Dermis lymphatic vessel endothelial cell (primary cell): ENCODE results near the gene HPD. TPM values are rescaled to one million over a fixed set of nuclear protein-coding genes. Genes with fewer than 3 reads are reported as not detected.

Experiments used
- total RNA-seq: library from RNA; depleted of rRNA; stranded (reverse); fragments of >200 nt; gene quantifications from 2 replicates; pipeline ENCODE4 v1.2.1, GENCODE V29; 2014

HPD gene
- total RNA-seq: not detected in 2 replicates

DNA sequence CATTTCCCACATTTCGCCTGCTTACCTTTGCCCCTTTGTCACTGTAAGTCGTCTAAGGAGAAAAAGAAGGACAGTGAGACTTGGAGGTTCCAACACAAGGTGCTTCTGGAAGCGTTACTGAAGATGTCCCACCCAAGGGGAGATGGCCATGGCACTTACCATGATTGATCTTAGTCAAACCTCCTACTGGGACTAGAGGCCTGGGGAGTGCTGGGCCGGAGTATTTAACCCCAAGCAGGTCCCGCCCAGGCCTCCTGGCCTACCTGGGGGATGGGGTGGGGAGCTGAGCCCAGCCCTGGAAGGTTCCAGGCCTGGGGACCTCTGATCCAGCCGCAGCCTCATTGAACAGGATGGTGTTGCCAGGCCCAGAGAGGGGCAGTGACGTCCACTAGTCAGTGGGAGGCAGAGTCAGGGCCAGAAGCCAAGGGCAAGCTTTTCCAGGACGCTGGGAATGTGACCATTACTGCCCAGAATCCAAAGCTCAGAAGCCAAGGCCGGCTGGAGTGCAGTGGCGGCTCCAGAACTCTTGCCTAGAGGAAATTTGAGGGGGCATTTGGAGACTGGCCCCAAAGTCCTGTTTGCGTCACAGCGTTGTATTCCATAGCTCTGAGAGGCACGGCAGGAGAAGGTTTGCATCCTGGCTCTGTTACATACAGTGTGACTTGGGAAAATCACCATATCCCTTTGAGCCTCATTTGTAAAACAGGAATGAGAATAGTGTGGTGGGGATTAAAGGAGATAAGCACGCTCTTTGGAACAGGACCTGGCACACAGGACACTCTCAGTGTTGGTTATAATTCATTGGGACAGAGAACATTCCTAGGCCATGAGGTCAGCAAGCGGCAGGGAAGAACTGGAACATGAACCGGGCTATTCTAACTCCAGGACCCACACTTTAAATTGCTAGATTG, at the start of gene HPD:
Gene HPD, minus strand, starts transcription at position 198 of the 911 bp plus-strand sequence. Its CDS starts 36 bp downstream, at position 162.

DNA sequence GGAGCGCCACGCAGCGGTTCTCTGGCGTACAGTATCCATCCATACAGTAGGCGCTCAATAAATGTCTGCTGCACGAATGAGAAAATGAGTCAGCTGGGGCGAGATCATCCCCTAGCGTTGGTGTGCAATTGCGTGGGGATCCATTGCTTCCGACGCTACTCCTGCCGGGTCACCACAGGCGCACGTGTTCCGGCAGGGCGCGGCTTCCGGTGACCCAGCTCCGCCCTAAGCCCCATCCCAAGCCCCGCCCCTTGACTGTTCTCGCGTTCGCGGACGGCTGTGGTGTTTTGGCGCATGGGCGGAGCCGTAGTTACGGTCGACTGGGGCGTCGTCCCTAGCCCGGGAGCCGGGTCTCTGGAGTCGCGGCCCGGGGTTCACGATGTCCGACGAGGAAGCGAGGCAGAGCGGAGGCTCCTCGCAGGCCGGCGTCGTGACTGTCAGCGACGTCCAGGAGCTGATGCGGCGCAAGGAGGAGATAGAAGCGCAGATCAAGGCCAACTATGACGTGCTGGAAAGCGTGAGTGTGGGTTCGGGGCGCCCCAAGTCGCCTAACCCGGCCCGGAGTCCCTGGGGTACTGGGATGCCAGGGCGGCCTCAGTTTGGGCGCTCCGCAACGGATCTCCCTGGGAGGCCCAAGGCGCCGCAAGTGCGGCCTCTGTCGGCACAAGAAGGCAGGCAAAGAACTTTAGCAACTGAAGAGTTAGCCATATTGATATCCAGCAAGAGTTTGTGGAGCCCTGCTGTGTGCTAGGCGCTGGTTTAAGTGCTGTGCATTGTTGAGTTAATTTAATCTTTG, 30.0 kb upstream of the HPD start, which contains the start of gene PSMD9:
Gene PSMD9, plus strand, starts transcription at position 313 of the 796 bp plus-strand sequence. Its CDS starts 67 bp downstream, at position 380.

DNA sequence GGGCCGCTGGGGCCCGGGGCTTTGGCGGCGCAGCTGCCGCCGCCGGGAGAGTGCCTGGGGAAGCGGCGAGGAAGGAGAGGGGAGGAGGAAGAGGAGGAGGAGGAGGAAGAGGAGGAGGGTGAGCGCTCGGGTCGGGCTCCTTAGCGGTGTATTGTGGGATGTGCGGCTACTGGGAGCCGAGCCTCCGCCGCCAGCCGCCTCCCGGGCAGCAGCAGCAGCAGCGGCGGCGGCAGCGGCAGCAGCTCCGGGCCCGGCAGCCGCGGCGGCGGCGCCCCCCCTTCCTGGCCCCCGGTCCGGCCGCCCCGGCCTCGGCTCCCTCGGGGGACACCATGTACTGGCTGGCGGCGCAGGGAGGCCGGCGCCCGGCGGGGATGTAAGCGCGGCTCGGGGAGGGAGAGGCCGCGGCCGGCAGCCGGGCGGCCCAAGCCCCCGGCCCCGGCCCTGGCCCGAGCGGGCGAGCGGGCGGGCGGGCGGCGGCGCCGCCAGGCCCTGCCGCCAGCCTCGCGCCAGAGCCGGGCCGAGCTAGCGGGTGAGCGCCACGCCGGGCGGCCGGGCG, 54.7 kb downstream of the HPD start, which contains the start of gene SETD1B:
Gene SETD1B, plus strand, starts transcription at position 149 of the 556 bp plus-strand sequence. CDS start 729 bp downstream, outside the sequence.

DNA sequence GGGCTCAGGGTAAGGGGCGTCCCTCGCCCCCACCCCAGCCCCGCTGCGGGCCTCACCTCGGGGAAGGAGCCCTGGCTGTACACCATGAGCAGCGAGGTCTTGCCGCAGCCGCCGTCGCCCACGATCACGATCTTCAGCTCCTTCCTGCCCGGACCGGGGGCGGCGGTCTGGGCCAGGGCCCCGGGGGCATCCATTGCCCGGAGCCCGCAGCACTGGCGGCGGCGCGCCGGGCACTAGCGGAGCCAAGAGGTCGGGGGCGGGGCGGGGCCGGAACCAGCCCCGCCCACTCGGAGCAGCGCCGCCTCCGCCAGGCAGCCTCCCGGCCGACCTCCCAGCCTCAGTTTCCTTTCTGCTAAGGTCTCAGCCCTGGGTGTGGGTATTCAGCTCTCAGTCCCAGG, 65.2 kb downstream of the HPD start, which contains the start of gene RHOF:
Gene RHOF, minus strand, starts transcription at position 249 of the 398 bp plus-strand sequence. Its CDS starts 55 bp downstream, at position 194.

Other genes with a start within 250 kb of the HPD start
- gene ORAI1, start 232.3 kb downstream of the HPD start, total RNA-seq: 7.7 and 7.8 TPM in 2 replicates
- gene MORN3, start 189.2 kb downstream of the HPD start, total RNA-seq: 0.17 and 0.33 TPM in 2 replicates
- 3.6 and 3.7 TPM in 2 replicates for gene TMEM120B, start 146.1 kb downstream of the HPD start, total RNA-seq
- 2.9 and 3.4 TPM in 2 replicates for gene RHOF, start 65.2 kb downstream of the HPD start, total RNA-seq
- gene SETD1B, start 54.9 kb downstream of the HPD start, total RNA-seq: 1.3 and 2.1 TPM in 2 replicates
- gene PSMD9, start 29.9 kb upstream of the HPD start, total RNA-seq: 72.7 and 76.2 TPM in 2 replicates
- gene CFAP251, start 59.7 kb upstream of the HPD start, total RNA-seq: 1.1 and 1.4 TPM in 2 replicates
- 6.6 and 8.4 TPM in 2 replicates for gene BCL7A, start 163.0 kb upstream of the HPD start, total RNA-seq
- gene MLXIP, start 219.9 kb upstream of the HPD start, total RNA-seq: 19.1 and 31.8 TPM in 2 replicates